T-helper 17 cell (primary cell): ENCODE results near the gene BICDL1. TPM values are rescaled to one million over a fixed set of nuclear protein-coding genes. Genes with fewer than 3 reads are reported as not detected.

Experiments used
- ATAC-seq: fragments of 150-1000 bp; cut with Tn5 transposase; 2 replicates; pipeline ENCODE4 v1.10.0; 2021; ENCODE audit warnings: mild to moderate bottlenecking, moderate library complexity
- DNase-seq, 3 donors: peaks; one replicate each; pipeline versions ENCODE4 v3.0.0 to v3.0.0-alpha.2; 2020 to 2021
- H3K9me3 ChIP-seq: one replicate; pipeline ENCODE4 v1.7.0; 2013; ENCODE audit warnings: low read length, mild to moderate bottlenecking; ENCODE audit not compliant: control insufficient read depth, poor library complexity, severe bottlenecking
- H3K27ac Mint-ChIP-seq: one replicate; pipeline ENCODE4 v1.8.0; 2022; ENCODE audit warnings: mild to moderate bottlenecking, moderate library complexity, mixed read lengths
- H3K27me3 Mint-ChIP-seq: one replicate; pipeline ENCODE4 v1.8.0; 2022; ENCODE audit warnings: mixed read lengths
- H3K36me3 Mint-ChIP-seq: one replicate; pipeline ENCODE4 v1.8.0; 2022; ENCODE audit warnings: low read depth, mixed read lengths
- H3K4me1 Mint-ChIP-seq: one replicate; pipeline ENCODE4 v1.8.0; 2022; ENCODE audit warnings: mild to moderate bottlenecking, mixed read lengths
- H3K4me3 Mint-ChIP-seq: one replicate; pipeline ENCODE4 v1.8.0; 2022; ENCODE audit warnings: mild to moderate bottlenecking, moderate library complexity, mixed read lengths
- total RNA-seq, 4 donors: library from RNA in 2 of 4; stranded (reverse) in 2 of 4; gene quantifications; one replicate each; pipeline ENCODE4 v1.2.3 and lab custom pipeline; 2022 to 2026

Gene BICDL1
- total RNA-seq, 2 donors from 2014 or later: 135 to 146 TPM

- ATAC-seq (no peak), DNase-seq (no peak)
- H3K4me3 Mint-ChIP-seq: no peak overlapping the region
- H3K4me1 Mint-ChIP-seq: peaks cover 22% of the 10 kb centered on the region
- no peaks in the 10 kb centered on the region for H3K27me3 Mint-ChIP-seq
- H3K9me3 ChIP-seq: no peaks in the 10 kb centered on the region
- peak overlapping the region; percentile 91 for H3K27ac Mint-ChIP-seq
- H3K36me3 Mint-ChIP-seq: peaks cover 2% of the 10 kb centered on the region
Measured at GRCh38 chr12:120085920-120086645, 97.0 kb downstream of the BICDL1 start.

- H3K27ac Mint-ChIP-seq: peak overlapping the region; percentile 91
- peaks cover 5% of the 10 kb centered on the region for H3K36me3 Mint-ChIP-seq
- H3K4me1 Mint-ChIP-seq: peaks cover 22% of the 10 kb centered on the region
- ATAC-seq (peak; percentile 93), DNase-seq (peak; percentile 99 to 100 (median 100))
- H3K4me3 Mint-ChIP-seq: peak overlapping the region; percentile 72
- H3K27me3 Mint-ChIP-seq: no peaks in the 10 kb centered on the region
- no peaks in the 10 kb centered on the region for H3K9me3 ChIP-seq
Measured at GRCh38 chr12:120086801-120087621, 98.0 kb downstream of the BICDL1 start.

- peaks cover 22% of the 10 kb centered on the region for H3K4me1 Mint-ChIP-seq
- H3K9me3 ChIP-seq: no peaks in the 10 kb centered on the region
- peak overlapping the region; percentile 72 for H3K27ac Mint-ChIP-seq
- H3K36me3 Mint-ChIP-seq: peaks cover 5% of the 10 kb centered on the region
- no peak for ATAC-seq
- H3K27me3 Mint-ChIP-seq: no peaks in the 10 kb centered on the region
- no peak for DNase-seq
- no peak overlapping the region for H3K4me3 Mint-ChIP-seq
Measured at GRCh38 chr12:120089105-120089504, 100.1 kb downstream of the BICDL1 start.

- peak overlapping the region; percentile 3 for H3K27ac Mint-ChIP-seq
Measured at GRCh38 chr12:120089796-120090195, 100.8 kb downstream of the BICDL1 start.

GRCh38 chr12:120090206-120090605, 101.2 kb downstream of the BICDL1 start:
- H3K27me3 Mint-ChIP-seq: no peaks in the 10 kb centered on the region
- ATAC-seq (no peak), DNase-seq (no peak)
- H3K4me1 Mint-ChIP-seq: peaks cover 22% of the 10 kb centered on the region
- peaks cover 3% of the 10 kb centered on the region for H3K36me3 Mint-ChIP-seq
- no peak overlapping the region for H3K4me3 Mint-ChIP-seq
- H3K9me3 ChIP-seq: no peaks in the 10 kb centered on the region
- H3K27ac Mint-ChIP-seq: peak overlapping the region; percentile 3

More at GRCh38 chr12:120089796-120090195, 100.8 kb downstream of the BICDL1 start:
- no peaks in the 10 kb centered on the region for H3K9me3 ChIP-seq
- H3K36me3 Mint-ChIP-seq: peaks cover 4% of the 10 kb centered on the region
- peaks cover 22% of the 10 kb centered on the region for H3K4me1 Mint-ChIP-seq
- DNase-seq (no peak), ATAC-seq (no peak)
- no peak overlapping the region for H3K4me3 Mint-ChIP-seq
- no peaks in the 10 kb centered on the region for H3K27me3 Mint-ChIP-seq

GRCh38 chr12:120090626-120091295, 101.7 kb downstream of the BICDL1 start:
- ATAC-seq: no peak
- Mint-ChIP-seq H3K27ac (peak overlapping the region; percentile 91), H3K4me1 (peaks cover 22% of the 10 kb centered on the region), H3K36me3 (peaks cover 3% of the 10 kb centered on the region), H3K27me3 (no peaks in the 10 kb centered on the region), H3K4me3 (no peak overlapping the region)
- no peaks in the 10 kb centered on the region for H3K9me3 ChIP-seq
- DNase-seq: no peak

- H3K9me3 ChIP-seq: no peaks in the 10 kb centered on the region
- no peak for DNase-seq
- H3K36me3 Mint-ChIP-seq: peaks cover 3% of the 10 kb centered on the region
- no peaks in the 10 kb centered on the region for H3K27me3 Mint-ChIP-seq
- H3K4me3 Mint-ChIP-seq: peak overlapping the region; percentile 21
- peak overlapping the region; percentile 91 for H3K27ac Mint-ChIP-seq
- peaks cover 19% of the 10 kb centered on the region for H3K4me1 Mint-ChIP-seq
- ATAC-seq: no peak
Measured at GRCh38 chr12:120091371-120092090, 102.5 kb downstream of the BICDL1 start.

- H3K9me3 ChIP-seq: no peaks in the 10 kb centered on the region
- peaks cover 3% of the 10 kb centered on the region for H3K36me3 Mint-ChIP-seq
- peak; percentile 9 for ATAC-seq
- no peak overlapping the region for H3K4me3 Mint-ChIP-seq
- peak overlapping the region; percentile 91 for H3K27ac Mint-ChIP-seq
- H3K27me3 Mint-ChIP-seq: no peaks in the 10 kb centered on the region
- peaks cover 11% of the 10 kb centered on the region for H3K4me1 Mint-ChIP-seq
- no peak for DNase-seq
Measured at GRCh38 chr12:120092551-120093335, 103.7 kb downstream of the BICDL1 start.

GRCh38 chr12:120093336-120093591, 104.2 kb downstream of the BICDL1 start:
- Mint-ChIP-seq H3K4me1 (peaks cover 11% of the 10 kb centered on the region), H3K36me3 (peaks cover 3% of the 10 kb centered on the region), H3K27me3 (no peaks in the 10 kb centered on the region), H3K27ac (no peak overlapping the region), H3K4me3 (no peak overlapping the region)
- no peaks in the 10 kb centered on the region for H3K9me3 ChIP-seq
- no peak for DNase-seq
- peak; percentile 14 for ATAC-seq

GRCh38 chr12:120093592-120094355, 104.7 kb downstream of the BICDL1 start:
- Mint-ChIP-seq H3K4me1 (peaks cover 10% of the 10 kb centered on the region), H3K27me3 (no peaks in the 10 kb centered on the region), H3K4me3 (peak overlapping the region; percentile 58), H3K36me3 (peaks cover 3% of the 10 kb centered on the region), H3K27ac (peak overlapping the region; percentile 47)
- ATAC-seq: peak; percentile 22
- no peak for DNase-seq
- no peaks in the 10 kb centered on the region for H3K9me3 ChIP-seq

GRCh38 chr12:120094485-120094884, 105.4 kb downstream of the BICDL1 start:
- no peak overlapping the region for H3K4me3 Mint-ChIP-seq
- peaks cover 3% of the 10 kb centered on the region for H3K36me3 Mint-ChIP-seq
- ATAC-seq (no peak), DNase-seq (no peak)
- H3K27me3 Mint-ChIP-seq: no peaks in the 10 kb centered on the region
- H3K27ac Mint-ChIP-seq: peak overlapping the region; percentile 47
- H3K4me1 Mint-ChIP-seq: peaks cover 6% of the 10 kb centered on the region
- no peaks in the 10 kb centered on the region for H3K9me3 ChIP-seq

GRCh38 chr12:120095331-120095730, 106.3 kb downstream of the BICDL1 start:
- no peaks in the 10 kb centered on the region for H3K27me3 Mint-ChIP-seq
- no peaks in the 10 kb centered on the region for H3K9me3 ChIP-seq
- H3K27ac Mint-ChIP-seq: peak overlapping the region; percentile 47
- DNase-seq: no peak
- H3K36me3 Mint-ChIP-seq: peaks cover 3% of the 10 kb centered on the region
- ATAC-seq: no peak
- no peak overlapping the region for H3K4me3 Mint-ChIP-seq
- H3K4me1 Mint-ChIP-seq: peaks cover 9% of the 10 kb centered on the region
